ENCODE data around the gene PRDX2. TPM values are rescaled to one million over a fixed set of nuclear protein-coding genes. Genes with fewer than 3 reads are reported as not detected.

PRDX2 gene
- polyA plus RNA-seq, 1 donor from 2014 or later = 882 TPM

GRCh38 chr19:12804051-12804450, 2.5 kb upstream of the PRDX2 start:
- Histone ChIP-seq H3K4me2 (ENCODE audit: low read length) (no peak overlapping the region), H3K9me3 (ENCODE audit: low read length) (no peaks in the 10 kb centered on the region), H3K27me3 (ENCODE audit: insufficient read depth, low read depth, low read length) (no peaks in the 10 kb centered on the region), H3K79me2 (replicated peaks; ENCODE audit: insufficient read depth, low read length) (peaks cover 19% of the 10 kb centered on the region), H3K36me3 (ENCODE audit: insufficient read depth, low read length) (no peaks in the 10 kb centered on the region), H3K9ac (ENCODE audit: low read length) (no peak overlapping the region), H3K27ac (ENCODE audit: low read length) (no peak overlapping the region), H3K4me3 (ENCODE audit: low read length) (no peak overlapping the region), H2AFZ (ENCODE audit: low read depth, low read length) (no peak overlapping the region), H3F3A (ENCODE audit: insufficient read depth, low read length, poor library complexity, severe bottlenecking) (no peaks in the 10 kb centered on the region), H4K20me1 (ENCODE audit: insufficient read depth) (no peaks in the 10 kb centered on the region), H3K9me2 (ENCODE audit: insufficient read depth, low read length) (no peaks in the 10 kb centered on the region)
- TF ChIP-seq EP300 (conservative IDR thresholded peaks at IDR 0.05; ENCODE audit: poor library complexity, severe bottlenecking) (no peak), TAF1 (IDR thresholded peaks at IDR 0.05; ENCODE audit: low read depth) (no peak), SMC3 (conservative IDR thresholded peaks at IDR 0.05; ENCODE audit: poor library complexity) (no peak), CTCF (IDR thresholded peaks at IDR 0.05; ENCODE audit: poor library complexity, severe bottlenecking) (no peak), MXI1 (conservative IDR thresholded peaks at IDR 0.05; ENCODE audit: poor library complexity, severe bottlenecking) (no peak)

GRCh38 chr19:12802267-12803106, 887 bp upstream of the PRDX2 start:
- H4K20me1 ChIP-seq (ENCODE audit: insufficient read depth) = no peaks in the 10 kb centered on the region
- no peaks in the 10 kb centered on the region for H3K27me3 ChIP-seq (ENCODE audit: insufficient read depth, low read depth, low read length)
- H3K4me2 ChIP-seq (ENCODE audit: low read length) = peak overlapping the region; percentile 69
- H3K9me3 ChIP-seq (ENCODE audit: low read length) = no peaks in the 10 kb centered on the region
- peak overlapping the region; percentile 83 for H2AFZ ChIP-seq (ENCODE audit: low read depth, low read length)
- no peaks in the 10 kb centered on the region for H3K9me2 ChIP-seq (ENCODE audit: insufficient read depth, low read length)
- peak overlapping the region; percentile 95 for H3K4me3 ChIP-seq (ENCODE audit: low read length)
- H3K9ac ChIP-seq (ENCODE audit: low read length) = peak overlapping the region; percentile 97
- peak overlapping the region; percentile 85 for H3K27ac ChIP-seq (ENCODE audit: low read length)
- peaks cover 19% of the 10 kb centered on the region for H3K79me2 ChIP-seq (replicated peaks; ENCODE audit: insufficient read depth, low read length)
- no peaks in the 10 kb centered on the region for H3K36me3 ChIP-seq (ENCODE audit: insufficient read depth, low read length)
- TF ChIP-seq, protein P1, sequence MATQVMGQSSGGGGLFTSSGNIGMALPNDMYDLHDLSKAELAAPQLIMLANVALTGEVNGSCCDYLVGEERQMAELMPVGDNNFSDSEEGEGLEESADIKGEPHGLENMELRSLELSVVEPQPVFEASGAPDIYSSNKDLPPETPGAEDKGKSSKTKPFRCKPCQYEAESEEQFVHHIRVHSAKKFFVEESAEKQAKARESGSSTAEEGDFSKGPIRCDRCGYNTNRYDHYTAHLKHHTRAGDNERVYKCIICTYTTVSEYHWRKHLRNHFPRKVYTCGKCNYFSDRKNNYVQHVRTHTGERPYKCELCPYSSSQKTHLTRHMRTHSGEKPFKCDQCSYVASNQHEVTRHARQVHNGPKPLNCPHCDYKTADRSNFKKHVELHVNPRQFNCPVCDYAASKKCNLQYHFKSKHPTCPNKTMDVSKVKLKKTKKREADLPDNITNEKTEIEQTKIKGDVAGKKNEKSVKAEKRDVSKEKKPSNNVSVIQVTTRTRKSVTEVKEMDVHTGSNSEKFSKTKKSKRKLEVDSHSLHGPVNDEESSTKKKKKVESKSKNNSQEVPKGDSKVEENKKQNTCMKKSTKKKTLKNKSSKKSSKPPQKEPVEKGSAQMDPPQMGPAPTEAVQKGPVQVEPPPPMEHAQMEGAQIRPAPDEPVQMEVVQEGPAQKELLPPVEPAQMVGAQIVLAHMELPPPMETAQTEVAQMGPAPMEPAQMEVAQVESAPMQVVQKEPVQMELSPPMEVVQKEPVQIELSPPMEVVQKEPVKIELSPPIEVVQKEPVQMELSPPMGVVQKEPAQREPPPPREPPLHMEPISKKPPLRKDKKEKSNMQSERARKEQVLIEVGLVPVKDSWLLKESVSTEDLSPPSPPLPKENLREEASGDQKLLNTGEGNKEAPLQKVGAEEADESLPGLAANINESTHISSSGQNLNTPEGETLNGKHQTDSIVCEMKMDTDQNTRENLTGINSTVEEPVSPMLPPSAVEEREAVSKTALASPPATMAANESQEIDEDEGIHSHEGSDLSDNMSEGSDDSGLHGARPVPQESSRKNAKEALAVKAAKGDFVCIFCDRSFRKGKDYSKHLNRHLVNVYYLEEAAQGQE (IDR thresholded peaks at IDR 0.05; ENCODE audit: borderline replicate concordance) = no peak
- TF ChIP-seq MXI1 (conservative IDR thresholded peaks at IDR 0.05; ENCODE audit: poor library complexity, severe bottlenecking) (no peak), EP300 (conservative IDR thresholded peaks at IDR 0.05; ENCODE audit: poor library complexity, severe bottlenecking) (no peak), SMC3 (conservative IDR thresholded peaks at IDR 0.05; ENCODE audit: poor library complexity) (no peak), EZH2 (IDR thresholded peaks at IDR 0.05; ENCODE audit: borderline replicate concordance, insufficient read depth, low read length, poor library complexity, severe bottlenecking) (no peak), RAD21 (conservative IDR thresholded peaks at IDR 0.05) (no peak)
- no peaks in the 10 kb centered on the region for H3F3A ChIP-seq (ENCODE audit: insufficient read depth, low read length, poor library complexity, severe bottlenecking)
